HepG2 (cell line): Measurements from ENCODE around the gene ULK4. TPM values are rescaled to one million over a fixed set of nuclear protein-coding genes. Genes with fewer than 3 reads are reported as not detected.

ENCODE experiments used
- ATAC-seq: fragments of 200-7000 bp; cut with Tn5 transposase; 3 replicates; pipeline ENCODE4 v1.9.1; 2020; ENCODE audit warnings: mild to moderate bottlenecking, moderate library complexity
- BruUV-seq: library from RNA; stranded (reverse); fragments of 400-500 nt; replicated peaks from 2 replicates; lab custom pipeline; 2021; lab: Mats Ljungman, UMichigan
- CTCF ChIA-PET: fragments of 300-600 bp; formaldehyde crosslinking; extraction: SDS; loops from one replicate; lab custom pipeline; 2021; ENCODE audit warnings: low total read pairs, inconsistent platforms, low intra/inter-chr PET ratio; lab: Yijun Ruan, JAX
- POLR2A ChIA-PET: fragments of 350-600 bp; sonication (Branson Sonifier 250); formaldehyde crosslinking; loops from one replicate; lab custom pipeline; 2020; ENCODE audit warnings: antibody characterized with exemption, inconsistent platforms; lab: Yijun Ruan, JAX
- DNase-seq: peaks from one replicate; pipeline ENCODE4 v3.0.0-alpha.2; 2015; ENCODE audit warnings: low spot score
- FAIRE-seq: peaks from 3 replicates; lab custom pipeline; 2011; peaks lifted over from hg19 to GRCh38; lab: Jason Lieb, UNC
- H2AFZ ChIP-seq: one replicate; pipeline ENCODE4 v1.6.1; 2011; ENCODE audit warnings: low read length, inconsistent platforms
- H3K27ac ChIP-seq: fragments of 300-600 bp; 3 replicates; pipeline ENCODE4 v1.8.0; 2011; ENCODE audit warnings: mixed run types, mild to moderate bottlenecking, mixed read lengths, low read length, inconsistent platforms; ENCODE audit not compliant: insufficient read depth; ENCODE audit errors: extremely low read length
- H3K27me3 ChIP-seq, 2 experiments: fragments of 200-600 bp in 1 of 2; 2 replicates in 1 of 2; 3 replicates in 1 of 2; pipeline versions ENCODE4 v1.6.0 to v1.8.0; 2011; ENCODE audit warnings: low read length in 2 of 2, mild to moderate bottlenecking in 2 of 2, moderate library complexity in 2 of 2, inconsistent platforms in 1 of 2; ENCODE audit not compliant: insufficient read depth in 2 of 2, control insufficient read depth in 1 of 2
- H3K36me3 ChIP-seq, 2 experiments: fragments of 200-600 bp in 1 of 2; replicated peaks in 1 of 2; 2 replicates in 1 of 2; 3 replicates in 1 of 2; pipeline versions ENCODE4 v1.5.1 to v1.8.0; 2011; ENCODE audit warnings: low read length in 2 of 2, inconsistent platforms in 1 of 2; ENCODE audit not compliant: insufficient read depth in 2 of 2, control insufficient read depth in 1 of 2
- H3K4me1 ChIP-seq: 2 replicates; pipeline ENCODE4 v1.5.1; 2012; ENCODE audit warnings: low read length, inconsistent platforms; ENCODE audit not compliant: insufficient read depth
- H3K4me2 ChIP-seq: 2 replicates; pipeline ENCODE4 v1.6.0; 2011; ENCODE audit warnings: low read depth, low read length, inconsistent platforms
- H3K4me3 ChIP-seq, 3 experiments: fragments of 200-600 bp in 1 of 3; sonication (generic), shearing (Covaris generic) in 1 of 3; replicated peaks in 1 of 3; 2 replicates each; pipeline ENCODE4 v1.5.1; 2011 to 2016; ENCODE audit warnings: low read length in 3 of 3, inconsistent platforms in 2 of 3, low read depth in 2 of 3, mild to moderate bottlenecking in 2 of 3, control low read depth in 1 of 3, mixed read lengths in 1 of 3; ENCODE audit not compliant: insufficient read depth in 1 of 3
- H3K79me2 ChIP-seq: one replicate; pipeline ENCODE4 v1.6.1; 2011; ENCODE audit warnings: low read length, inconsistent platforms; ENCODE audit not compliant: insufficient read depth
- H3K9ac ChIP-seq: 2 replicates; pipeline ENCODE4 v1.6.0; 2011; ENCODE audit warnings: mild to moderate bottlenecking, low read depth, low read length, inconsistent platforms; ENCODE audit not compliant: insufficient read depth
- H3K9me3 ChIP-seq: 2 replicates; pipeline ENCODE4 v1.5.1; 2012; ENCODE audit warnings: mild to moderate bottlenecking, low read length
- H4K20me1 ChIP-seq: 2 replicates; pipeline ENCODE4 v1.6.0; 2011; ENCODE audit warnings: inconsistent platforms, mild to moderate bottlenecking, low read length, moderate library complexity; ENCODE audit not compliant: insufficient read depth
- AHR ChIP-seq: IDR thresholded peaks from 2 replicates; pipeline ENCODE4 v1.6.1; 2018; ENCODE audit warnings: missing genetic modification reagents, missing compliant biosample characterization
- IKZF4 ChIP-seq: sonication (generic); formaldehyde crosslinking; IDR thresholded peaks from 2 replicates; pipeline ENCODE4 v1.5.1; 2020; ENCODE audit warnings: borderline replicate concordance, mild to moderate bottlenecking, low read depth, missing genetic modification reagents; ENCODE audit errors: not compliant biosample characterization
- MED8 ChIP-seq: sonication (generic); formaldehyde crosslinking; IDR thresholded peaks from 2 replicates; pipeline ENCODE4 v1.8.1; 2023; ENCODE audit warnings: mild to moderate bottlenecking, missing genetic modification reagents; ENCODE audit not compliant: insufficient replicate concordance
- REST ChIP-seq, 2 experiments: IDR thresholded peaks; 2 replicates each; pipeline ENCODE4 v1.6.1; 2011 to 2012; ENCODE audit warnings: low read length in 2 of 2, borderline replicate concordance in 1 of 2, low read depth in 1 of 2, mild to moderate bottlenecking in 1 of 2, moderate library complexity in 1 of 2
- ZBTB21 ChIP-seq: sonication (generic); formaldehyde crosslinking; IDR thresholded peaks from 2 replicates; pipeline ENCODE4 v1.4.0; 2020; ENCODE audit warnings: missing genetic modification reagents
- ZBTB42 ChIP-seq: sonication (generic); formaldehyde crosslinking; IDR thresholded peaks from 2 replicates; pipeline ENCODE4 v1.5.0; 2020; ENCODE audit warnings: mild to moderate bottlenecking, missing genetic modification reagents
- ZNF781 ChIP-seq: sonication (generic); formaldehyde crosslinking; IDR thresholded peaks from 2 replicates; pipeline ENCODE4 v1.5.1; 2020; ENCODE audit warnings: borderline replicate concordance, mild to moderate bottlenecking, missing genetic modification reagents; ENCODE audit errors: not compliant biosample characterization
- WGBS: methylation state at CpG from one replicate; pipeline ENCODE4 v1.1.6; 2017; ENCODE audit warnings: low lambda C conversion rate; 5-methylcytosine and 5-hydroxymethylcytosine counted together
- in situ Hi-C: cut with HindIII; loops from 2 replicates; pipeline ENCODE4 v1.10.0; 2017; ENCODE audit warnings: low pct_unique_long_range_greater_than_20kb; ENCODE audit not compliant: extremely low pct_ligation_motif_present
- intact Hi-C: fragments of 100-400 bp; cut with micrococcal nuclease; formaldehyde crosslinking; loops from one replicate; pipeline ENCODE4 v1.10.0; 2022; ENCODE audit not compliant: unreplicated experiment
- polyA plus RNA-seq, 8 experiments: library from polyadenylated mRNA; depleted of rRNA in 3 of 8; stranded (reverse) in 7 of 8; unstranded in 1 of 8; fragments of >200 nt; fragmentation: Illumina TruSeq in 4 of 8; extraction: Trizol in 4 of 8; gene quantifications; 2 replicates each; pipeline versions ENCODE4 v1.2.1 to v1.2.3, GENCODE V29; 2011 to 2016; ENCODE audit warnings: low read depth in 4 of 8, missing spikeins in 1 of 8, mixed read lengths in 1 of 8; ENCODE audit not compliant: insufficient read depth in 1 of 8
- total RNA-seq, 5 experiments: library from RNA; depleted of rRNA; stranded (reverse); fragments of >200 nt; fragmentation: Illumina TruSeq; extraction: Trizol; gene quantifications; 2 replicates each; pipeline ENCODE4 v1.2.3, GENCODE V29; 2016; ENCODE audit warnings: low read depth in 1 of 5

Gene ULK4
- total and polyA plus RNA-seq, 2 of the 13 experiments (the other 11 are each of a cell fraction or from before 2014, with no cell fraction given) = 6.7 to 11.8 TPM

GRCh38 chr3:41697702-41698101, 264.2 kb downstream of the ULK4 start:
- intact Hi-C loops (no loop called here), in situ Hi-C loops (no loop called here)
- DNase-seq (no peak), ATAC-seq (no peak), FAIRE-seq (no peak)
- Histone ChIP-seq H3K4me2 (no peak overlapping the region), H3K4me1 (no peaks in the 10 kb centered on the region), H4K20me1 (no peaks in the 10 kb centered on the region), H3K9me3 (no peaks in the 10 kb centered on the region), H2AFZ (no peak overlapping the region), H3K27me3 (no peaks in the 10 kb centered on the region), H3K79me2 (no peaks in the 10 kb centered on the region), H3K9ac (no peak overlapping the region), H3K4me3 (no peak overlapping the region), H3K27ac (no peak overlapping the region), H3K36me3 (no peaks in the 10 kb centered on the region; a peak in 1 of 5 replicates)
- TF ChIP-seq REST (IDR thresholded peaks at IDR 0.05; ENCODE audit: borderline replicate concordance in 1 of 2, low read depth in 1 of 2, low read length in 2 of 2) (no peak), IKZF4 (CRISPR knock-in tag) (no peak), AHR (no peak), ZBTB21 (CRISPR knock-in tag) (no peak), ZBTB42 (CRISPR knock-in tag) (no peak), ZNF781 (CRISPR knock-in tag) (no peak), MED8 (CRISPR knock-in tag) (no peak)
- POLR2A ChIA-PET = no interaction called here
- CTCF ChIA-PET = no interaction called here
- BruUV-seq = no TSS peak
- WGBS = 89% methylated on average over 1 of the region's 1 CpG
